SK-N-SH (cell line): ENCODE results near the gene PPP3R1. TPM values are rescaled to one million over a fixed set of nuclear protein-coding genes. Genes with fewer than 3 reads are reported as not detected.

Experiments used
- CTCF ChIA-PET: fragments of 300-600, 350-600 bp; formaldehyde crosslinking; extraction: SDS; loops from one replicate; lab custom pipeline; 2021; lab: Yijun Ruan, JAX
- POLR2A ChIA-PET: fragments of 350-600 bp; sonication (Branson Sonifier 250); formaldehyde crosslinking; extraction: SDS; loops from one replicate; lab custom pipeline; 2020; ENCODE audit warnings: antibody characterized with exemption, inconsistent platforms; lab: Yijun Ruan, JAX
- DNase-seq: peaks from one replicate; pipeline ENCODE4 v3.0.0; 2012
- H2AFZ ChIP-seq: fragments of 200-600 bp; sonication (generic); 2 replicates; pipeline ENCODE4 v1.8.1; 2016; ENCODE audit warnings: antibody characterized with exemption, mild to moderate bottlenecking, low read depth
- H3F3A ChIP-seq: fragments of 200-600 bp; sonication (generic); replicated peaks from 2 replicates; pipeline ENCODE3; 2016; ENCODE audit warnings: antibody characterized with exemption, mild to moderate bottlenecking; ENCODE audit not compliant: insufficient read depth
- H3K27ac ChIP-seq, 2 experiments: fragments of 200-500 bp in 1 of 2; fragments of 200-600 bp in 1 of 2; sonication (Bioruptor generic) in 1 of 2; sonication (generic), shearing (Covaris generic) in 1 of 2; 2 replicates each; pipeline versions ENCODE4 v1.5.1 to v1.6.1; 2014 to 2016; ENCODE audit warnings: low read depth in 2 of 2, inconsistent platforms in 1 of 2, low read length in 1 of 2, mild to moderate bottlenecking in 1 of 2, mixed read lengths in 1 of 2
- H3K27me3 ChIP-seq: fragments of 200-600 bp; sonication (generic), shearing (Covaris generic); 2 replicates; pipeline ENCODE4 v1.6.1; 2016; ENCODE audit warnings: mixed run types; ENCODE audit not compliant: insufficient read depth
- H3K36me3 ChIP-seq, 2 experiments: fragments of 200-500 bp in 1 of 2; fragments of 200-600 bp in 1 of 2; sonication (Bioruptor generic) in 1 of 2; sonication (generic) in 1 of 2; replicated peaks in 1 of 2; 2 replicates each; pipeline versions ENCODE3 to v1.5.1; 2014 to 2016; ENCODE audit warnings: low read length in 1 of 2, mild to moderate bottlenecking in 1 of 2; ENCODE audit not compliant: insufficient read depth in 2 of 2, control insufficient read depth in 1 of 2
- H3K4me1 ChIP-seq, 2 experiments: fragments of 200-500 bp in 1 of 2; fragments of 200-600 bp in 1 of 2; sonication (Bioruptor generic) in 1 of 2; sonication (generic), shearing (Covaris generic) in 1 of 2; 2 replicates each; pipeline versions ENCODE4 v1.5.1 to v1.6.1; 2014 to 2016; ENCODE audit warnings: low read depth in 1 of 2, low read length in 1 of 2, mixed run types in 1 of 2; ENCODE audit not compliant: insufficient read depth in 2 of 2, control insufficient read depth in 1 of 2
- H3K4me2 ChIP-seq: fragments of 200-600 bp; sonication (generic), shearing (Covaris generic); 2 replicates; pipeline ENCODE4 v1.6.1; 2017; ENCODE audit warnings: mixed run types
- H3K4me3 ChIP-seq, 2 experiments: fragments of 200-500 bp in 1 of 2; fragments of 200-600 bp in 1 of 2; sonication (Bioruptor generic) in 1 of 2; sonication (generic), shearing (Covaris generic) in 1 of 2; 2 replicates each; pipeline versions ENCODE4 v1.5.1 to v1.8.1; 2014 to 2016; ENCODE audit warnings: low read depth in 2 of 2, inconsistent platforms in 1 of 2, low read length in 1 of 2, mild to moderate bottlenecking in 1 of 2, mixed read lengths in 1 of 2, moderate library complexity in 1 of 2
- H3K79me2 ChIP-seq: fragments of 200-600 bp; sonication (generic); 2 replicates; pipeline ENCODE4 v1.8.1; 2017; ENCODE audit warnings: mild to moderate bottlenecking; ENCODE audit not compliant: insufficient read depth
- H3K9ac ChIP-seq: fragments of 200-600 bp; sonication (generic); 2 replicates; pipeline ENCODE4 v1.6.1; 2017; ENCODE audit warnings: mixed run types
- H3K9me2 ChIP-seq: fragments of 200-600 bp; sonication (generic); 2 replicates; pipeline ENCODE4 v1.6.1; 2017; ENCODE audit warnings: mixed run types
- H3K9me3 ChIP-seq: fragments of 200-600 bp; sonication (generic); 2 replicates; pipeline ENCODE4 v1.6.1; 2017; ENCODE audit warnings: mixed run types, mild to moderate bottlenecking, moderate library complexity
- H4K20me1 ChIP-seq: fragments of 200-600 bp; sonication (generic); 2 replicates; pipeline ENCODE4 v1.6.1; 2017; ENCODE audit warnings: mild to moderate bottlenecking, mixed run types; ENCODE audit not compliant: insufficient read depth
- CHD2 ChIP-seq: fragments of 150-350 bp; IDR thresholded peaks from 2 replicates; pipeline ENCODE4 v1.6.1; 2018; ENCODE audit warnings: low read length; ENCODE audit not compliant: partially characterized antibody
- ELF1 ChIP-seq: IDR thresholded peaks from 2 replicates; pipeline ENCODE4 v1.4.0; 2012
- EZH2phosphoT487 ChIP-seq: fragments of 200-600 bp; sonication (generic); IDR thresholded peaks from 2 replicates; pipeline ENCODE4 v1.6.1; 2017; ENCODE audit warnings: low read depth, mixed run types, mild to moderate bottlenecking, antibody characterized with exemption, moderate library complexity, borderline replicate concordance
- JUND ChIP-seq: IDR thresholded peaks from 2 replicates; pipeline ENCODE4 v1.4.0; 2012
- NFIC ChIP-seq: IDR thresholded peaks from 2 replicates; pipeline ENCODE4 v1.4.0; 2012; ENCODE audit warnings: borderline replicate concordance
- POLR2AphosphoS5 ChIP-seq: IDR thresholded peaks from 2 replicates; pipeline ENCODE4 v1.6.1; 2012; ENCODE audit warnings: low read depth, low read length
- RXRA ChIP-seq: IDR thresholded peaks from 2 replicates; pipeline ENCODE4 v1.4.0; 2012; ENCODE audit warnings: low read depth, mild to moderate bottlenecking, borderline replicate concordance
- SMC3 ChIP-seq: IDR thresholded peaks from 2 replicates; pipeline ENCODE4 v1.6.1; 2012; ENCODE audit warnings: low read depth, low read length, improper control_type of control experiment
- TCF12 ChIP-seq: IDR thresholded peaks from 2 replicates; pipeline ENCODE4 v1.4.0; 2012
- WGBS: methylation state at CpG from one replicate; pipeline ENCODE4 v1.1.6; 2017; ENCODE audit warnings: low lambda C conversion rate; 5-methylcytosine and 5-hydroxymethylcytosine counted together
- polyA plus RNA-seq, 3 experiments: library from polyadenylated mRNA; depleted of rRNA; stranded (reverse); fragments of >200 nt; gene quantifications; 2 replicates each; pipeline ENCODE4 v1.2.3, GENCODE V29; 2012
- TF ChIP-seq, protein P1 (sequence below): IDR thresholded peaks from 2 replicates; pipeline ENCODE4; 2012
- TF ChIP-seq, protein P2 (sequence below): fragments of 200-600 bp; sonication (generic); IDR thresholded peaks from 2 replicates; pipeline ENCODE4 v1.6.1; 2017; ENCODE audit warnings: antibody characterized with exemption, mild to moderate bottlenecking, moderate library complexity

The PPP3R1 gene
- polyA plus RNA-seq, 1 of the 3 experiments (the other 2 are of a cell fraction), result 12.0 TPM

DNA sequence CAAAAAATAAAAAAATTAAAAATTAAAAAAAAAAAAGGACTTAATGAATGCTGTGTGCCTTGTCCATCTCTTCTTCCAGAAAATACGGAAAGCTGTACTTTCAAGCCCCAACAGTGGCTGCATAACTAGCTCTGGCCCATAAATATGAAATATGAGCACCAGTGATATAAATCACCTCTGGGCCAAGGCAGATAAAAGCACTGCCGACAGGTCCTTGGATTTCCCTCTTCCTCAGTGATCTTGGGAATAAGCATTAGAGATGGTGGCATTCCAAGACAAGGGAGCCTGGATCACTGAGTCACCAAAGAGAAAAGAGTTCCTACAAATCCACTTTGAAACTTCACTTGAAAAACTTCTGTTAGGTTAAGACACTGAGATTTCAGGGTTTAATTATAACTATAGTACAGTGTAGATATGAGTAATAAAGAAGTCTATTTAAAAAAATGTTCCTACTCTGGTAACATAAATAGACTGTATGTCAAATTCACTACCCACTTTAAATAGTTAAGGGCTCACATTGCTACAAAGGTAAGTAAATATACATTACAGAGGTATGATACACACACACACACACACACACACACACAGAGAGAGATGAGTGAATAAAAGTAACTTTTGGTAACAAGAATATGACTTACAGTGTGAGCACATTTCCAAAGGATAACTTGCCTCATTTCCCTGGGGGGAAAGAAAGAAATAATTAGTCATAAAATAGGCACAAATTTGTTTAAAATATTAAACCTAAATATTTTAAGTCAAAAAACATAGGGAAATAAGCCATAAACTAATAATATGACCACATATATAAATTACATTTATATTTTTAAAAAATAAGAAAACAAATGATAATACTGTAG, 35.6 kb downstream of the PPP3R1 start:
- Histone ChIP-seq H3K4me3 (no peak overlapping the region), H3K36me3 (peaks cover 16 to 35% of the 10 kb centered on the region in 2 experiments), H3F3A (no peaks in the 10 kb centered on the region), H3K27ac (peak overlapping the region in 1 of 2 experiments; percentile 22; a peak in 1 of 4 replicates), H4K20me1 (peaks cover 81% of the 10 kb centered on the region), H3K27me3 (no peaks in the 10 kb centered on the region), H3K9ac (no peak overlapping the region), H3K4me1 (peaks cover 12 to 14% of the 10 kb centered on the region in 2 experiments; a peak in 3 of 4 replicates), H3K9me3 (no peaks in the 10 kb centered on the region), H3K79me2 (peaks cover 100% of the 10 kb centered on the region), H2AFZ (no peak overlapping the region), H3K9me2 (no peaks in the 10 kb centered on the region), H3K4me2 (no peak overlapping the region)
- DNase-seq, result no peak
- POLR2A ChIA-PET, result no interaction called here
- CTCF ChIA-PET, result interaction anchor here (0.7 to 1.8 kb wide), 7 partner anchors 12 to 70 kb away, joined by 3 to 7 read pairs (median 3); no protein-coding TSS in a partner anchor
- TF ChIP-seq NFIC, result 0 out of 2 replicates have a peak, but pooled peaks have one; percentile 7
- TF ChIP-seq RXRA, result no peak
- TF ChIP-seq JUND, result 0 out of 2 replicates have a peak, but pooled peaks have one; percentile 24
- TF ChIP-seq, protein P1, sequence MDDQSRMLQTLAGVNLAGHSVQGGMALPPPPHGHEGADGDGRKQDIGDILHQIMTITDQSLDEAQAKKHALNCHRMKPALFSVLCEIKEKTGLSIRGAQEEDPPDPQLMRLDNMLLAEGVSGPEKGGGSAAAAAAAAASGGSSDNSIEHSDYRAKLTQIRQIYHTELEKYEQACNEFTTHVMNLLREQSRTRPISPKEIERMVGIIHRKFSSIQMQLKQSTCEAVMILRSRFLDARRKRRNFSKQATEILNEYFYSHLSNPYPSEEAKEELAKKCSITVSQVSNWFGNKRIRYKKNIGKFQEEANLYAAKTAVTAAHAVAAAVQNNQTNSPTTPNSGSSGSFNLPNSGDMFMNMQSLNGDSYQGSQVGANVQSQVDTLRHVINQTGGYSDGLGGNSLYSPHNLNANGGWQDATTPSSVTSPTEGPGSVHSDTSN, result peak; percentile 72
- no peak for TF ChIP-seq CHD2
- peak; percentile 26; the same call in 1 of the 2 replicates for TF ChIP-seq TCF12
- 62% methylated on average over 2 of the region's 2 CpGs for WGBS

DNA sequence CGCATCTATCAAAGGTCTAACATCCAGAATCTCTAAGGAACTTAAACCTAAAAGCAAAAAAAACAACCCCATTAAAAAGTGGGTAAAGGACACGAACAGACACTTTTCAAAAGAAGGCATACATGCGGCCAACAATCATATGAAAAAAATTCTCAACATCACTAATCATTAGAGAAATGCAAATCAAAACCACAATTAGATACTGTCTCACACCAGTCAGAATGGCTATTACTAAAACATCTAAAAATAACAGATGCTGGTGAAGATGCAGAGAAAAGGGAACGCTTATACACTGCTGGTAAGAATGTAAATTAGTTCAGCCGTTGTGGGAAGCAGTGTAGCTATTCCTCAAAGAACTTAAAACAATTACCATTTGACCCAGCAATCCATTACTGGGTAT, 38.0 kb downstream of the PPP3R1 start:
- peaks cover 74% of the 10 kb centered on the region for H4K20me1 ChIP-seq
- 97% methylated on average over 5 of the region's 5 CpGs for WGBS
- no peak for DNase-seq
- H3K9me2 ChIP-seq, result no peaks in the 10 kb centered on the region
- CTCF ChIA-PET, result interaction anchor here (1.1 to 1.8 kb wide), 3 partner anchors 10 to 18 kb away, joined by 4 to 7 read pairs (median 5); no protein-coding TSS in a partner anchor
- no peak for TF ChIP-seq CHD2
- no peak for TF ChIP-seq POLR2AphosphoS5
- TF ChIP-seq ELF1, result no peak
- TF ChIP-seq, protein P2, sequence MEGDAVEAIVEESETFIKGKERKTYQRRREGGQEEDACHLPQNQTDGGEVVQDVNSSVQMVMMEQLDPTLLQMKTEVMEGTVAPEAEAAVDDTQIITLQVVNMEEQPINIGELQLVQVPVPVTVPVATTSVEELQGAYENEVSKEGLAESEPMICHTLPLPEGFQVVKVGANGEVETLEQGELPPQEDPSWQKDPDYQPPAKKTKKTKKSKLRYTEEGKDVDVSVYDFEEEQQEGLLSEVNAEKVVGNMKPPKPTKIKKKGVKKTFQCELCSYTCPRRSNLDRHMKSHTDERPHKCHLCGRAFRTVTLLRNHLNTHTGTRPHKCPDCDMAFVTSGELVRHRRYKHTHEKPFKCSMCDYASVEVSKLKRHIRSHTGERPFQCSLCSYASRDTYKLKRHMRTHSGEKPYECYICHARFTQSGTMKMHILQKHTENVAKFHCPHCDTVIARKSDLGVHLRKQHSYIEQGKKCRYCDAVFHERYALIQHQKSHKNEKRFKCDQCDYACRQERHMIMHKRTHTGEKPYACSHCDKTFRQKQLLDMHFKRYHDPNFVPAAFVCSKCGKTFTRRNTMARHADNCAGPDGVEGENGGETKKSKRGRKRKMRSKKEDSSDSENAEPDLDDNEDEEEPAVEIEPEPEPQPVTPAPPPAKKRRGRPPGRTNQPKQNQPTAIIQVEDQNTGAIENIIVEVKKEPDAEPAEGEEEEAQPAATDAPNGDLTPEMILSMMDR, result no peak
- no peak for TF ChIP-seq SMC3
- TF ChIP-seq EZH2phosphoT487, result no peak
- H3K4me2 ChIP-seq, result no peak overlapping the region
- POLR2A ChIA-PET, result no interaction called here
- peaks cover 100% of the 10 kb centered on the region for H3K79me2 ChIP-seq
- H3K4me3 ChIP-seq, result no peak overlapping the region
- H3K36me3 ChIP-seq, result peaks cover 12 to 26% of the 10 kb centered on the region in 2 experiments
- H3K27me3 ChIP-seq, result no peaks in the 10 kb centered on the region
- no peak overlapping the region for H2AFZ ChIP-seq
- H3K27ac ChIP-seq, result no peak overlapping the region
- peaks cover 12 to 14% of the 10 kb centered on the region in 2 experiments; a peak in 3 of 4 replicates for H3K4me1 ChIP-seq
- no peaks in the 10 kb centered on the region for H3K9me3 ChIP-seq
- no peak overlapping the region for H3K9ac ChIP-seq
- no peaks in the 10 kb centered on the region for H3F3A ChIP-seq
